TTC549 (cell line): Measurements from ENCODE around the gene OSBPL5.

ENCODE experiments used
- FAIRE-seq: peaks from 2 replicates; lab custom pipeline; 2012; peaks lifted over from hg19 to GRCh38; lab: Jason Lieb, UNC

The OSBPL5 gene, protein sequence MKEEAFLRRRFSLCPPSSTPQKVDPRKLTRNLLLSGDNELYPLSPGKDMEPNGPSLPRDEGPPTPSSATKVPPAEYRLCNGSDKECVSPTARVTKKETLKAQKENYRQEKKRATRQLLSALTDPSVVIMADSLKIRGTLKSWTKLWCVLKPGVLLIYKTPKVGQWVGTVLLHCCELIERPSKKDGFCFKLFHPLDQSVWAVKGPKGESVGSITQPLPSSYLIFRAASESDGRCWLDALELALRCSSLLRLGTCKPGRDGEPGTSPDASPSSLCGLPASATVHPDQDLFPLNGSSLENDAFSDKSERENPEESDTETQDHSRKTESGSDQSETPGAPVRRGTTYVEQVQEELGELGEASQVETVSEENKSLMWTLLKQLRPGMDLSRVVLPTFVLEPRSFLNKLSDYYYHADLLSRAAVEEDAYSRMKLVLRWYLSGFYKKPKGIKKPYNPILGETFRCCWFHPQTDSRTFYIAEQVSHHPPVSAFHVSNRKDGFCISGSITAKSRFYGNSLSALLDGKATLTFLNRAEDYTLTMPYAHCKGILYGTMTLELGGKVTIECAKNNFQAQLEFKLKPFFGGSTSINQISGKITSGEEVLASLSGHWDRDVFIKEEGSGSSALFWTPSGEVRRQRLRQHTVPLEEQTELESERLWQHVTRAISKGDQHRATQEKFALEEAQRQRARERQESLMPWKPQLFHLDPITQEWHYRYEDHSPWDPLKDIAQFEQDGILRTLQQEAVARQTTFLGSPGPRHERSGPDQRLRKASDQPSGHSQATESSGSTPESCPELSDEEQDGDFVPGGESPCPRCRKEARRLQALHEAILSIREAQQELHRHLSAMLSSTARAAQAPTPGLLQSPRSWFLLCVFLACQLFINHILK

DNA sequence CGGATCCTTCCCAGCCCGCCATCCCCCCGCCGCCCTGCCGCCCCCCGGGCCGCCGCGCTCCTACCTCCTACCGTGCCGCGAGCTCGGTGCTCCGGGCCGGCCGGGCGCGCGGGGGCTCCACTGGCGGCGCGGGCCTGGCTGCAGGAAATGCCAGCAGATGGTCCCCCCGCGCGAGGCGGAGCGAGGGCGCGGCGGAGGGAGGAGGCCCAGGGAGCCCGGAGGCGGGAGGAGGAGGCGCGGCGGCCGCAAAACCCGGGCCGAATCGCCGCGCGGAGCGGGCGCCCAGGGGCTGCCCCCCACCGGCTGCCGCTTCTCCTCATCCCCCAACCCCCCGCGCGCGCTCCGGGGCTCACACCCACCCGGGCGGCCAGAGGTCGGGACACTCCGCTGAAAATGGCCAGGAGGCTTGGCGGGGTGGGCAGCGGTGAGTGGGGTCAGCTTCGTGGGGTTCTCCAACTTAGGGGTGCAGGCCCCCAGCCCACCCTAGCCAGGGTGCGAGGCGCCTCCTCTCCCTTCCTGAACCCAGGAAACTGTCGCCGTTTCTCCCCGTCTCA lies at the start of gene OSBPL5:
TSS of gene OSBPL5 (minus strand) at position 159 of the 554 bp plus-strand sequence. CDS start 36,162 bp downstream, outside the sequence.
- FAIRE-seq, result no peak

DNA sequence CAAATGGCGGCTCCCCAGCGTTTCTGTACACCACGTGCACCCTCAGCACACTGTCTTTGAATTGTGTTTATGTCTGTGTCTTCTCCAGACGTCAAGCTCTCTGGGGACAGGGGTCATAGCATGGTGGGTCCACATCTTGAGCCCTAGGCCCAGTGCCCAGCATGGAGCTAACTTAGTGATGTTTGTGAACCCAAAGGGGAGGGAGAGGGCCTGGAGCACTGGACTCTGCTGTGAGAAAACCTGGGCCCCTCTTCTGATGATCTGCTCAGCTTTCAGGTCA lies 49.2 kb upstream of the OSBPL5 start:
- no peak for FAIRE-seq

DNA sequence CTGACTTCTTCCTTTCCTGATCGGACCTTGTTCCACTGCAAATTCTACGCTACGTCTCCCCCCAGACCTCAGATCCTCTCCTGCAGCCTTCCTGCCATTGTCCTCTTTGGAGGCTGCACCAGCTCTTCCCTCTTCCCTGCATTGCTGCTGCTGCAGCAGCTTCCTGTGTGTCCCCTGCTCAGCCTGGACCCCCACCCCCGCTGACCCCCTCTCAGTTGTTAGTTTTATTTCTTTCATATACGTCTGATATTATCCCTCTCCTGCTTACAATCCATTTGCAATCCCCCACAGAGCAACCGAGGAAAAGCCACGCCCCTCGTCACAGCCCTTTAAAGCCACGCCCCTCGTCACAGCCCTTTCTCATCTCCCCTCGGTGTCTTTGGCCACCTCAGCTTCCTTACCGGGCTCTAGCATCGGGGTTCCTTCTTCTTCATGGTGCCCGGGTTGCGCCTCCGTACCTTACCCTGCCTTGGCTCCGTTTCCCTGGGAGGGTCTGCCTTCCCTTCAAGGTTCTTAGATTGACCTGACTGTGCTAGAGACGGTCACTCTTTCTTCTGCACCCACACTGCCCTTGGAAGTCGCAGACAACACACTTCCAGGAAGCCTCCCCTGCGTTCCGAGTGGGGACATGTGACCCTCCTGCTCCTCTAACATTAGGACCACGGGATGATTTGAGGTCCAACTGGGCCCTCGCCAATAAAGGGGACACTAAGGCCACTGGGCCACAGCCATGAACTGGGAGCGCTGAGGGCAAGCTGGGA lies 48.7 kb upstream of the OSBPL5 start:
- no peak for FAIRE-seq

DNA sequence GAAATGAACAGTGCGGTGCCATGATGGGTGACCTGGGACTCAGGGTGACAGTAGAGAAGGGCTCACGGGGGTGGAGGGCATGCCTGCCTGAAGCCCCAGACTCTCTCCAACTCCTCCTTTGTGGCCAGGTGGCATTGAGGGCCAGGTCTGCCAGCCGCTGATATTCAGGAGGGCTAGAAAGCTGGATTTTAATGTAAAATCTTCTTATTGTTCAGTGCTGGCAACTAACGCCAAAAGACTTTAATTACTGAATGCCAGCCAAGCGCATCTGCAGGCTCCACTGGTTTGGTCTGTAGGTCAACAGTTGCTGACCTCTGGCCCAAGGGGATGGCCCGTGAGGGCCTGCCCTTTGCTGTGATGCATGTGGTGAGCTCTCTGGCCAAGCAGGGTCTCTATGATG lies 43.2 kb upstream of the OSBPL5 start:
- no peak for FAIRE-seq

DNA sequence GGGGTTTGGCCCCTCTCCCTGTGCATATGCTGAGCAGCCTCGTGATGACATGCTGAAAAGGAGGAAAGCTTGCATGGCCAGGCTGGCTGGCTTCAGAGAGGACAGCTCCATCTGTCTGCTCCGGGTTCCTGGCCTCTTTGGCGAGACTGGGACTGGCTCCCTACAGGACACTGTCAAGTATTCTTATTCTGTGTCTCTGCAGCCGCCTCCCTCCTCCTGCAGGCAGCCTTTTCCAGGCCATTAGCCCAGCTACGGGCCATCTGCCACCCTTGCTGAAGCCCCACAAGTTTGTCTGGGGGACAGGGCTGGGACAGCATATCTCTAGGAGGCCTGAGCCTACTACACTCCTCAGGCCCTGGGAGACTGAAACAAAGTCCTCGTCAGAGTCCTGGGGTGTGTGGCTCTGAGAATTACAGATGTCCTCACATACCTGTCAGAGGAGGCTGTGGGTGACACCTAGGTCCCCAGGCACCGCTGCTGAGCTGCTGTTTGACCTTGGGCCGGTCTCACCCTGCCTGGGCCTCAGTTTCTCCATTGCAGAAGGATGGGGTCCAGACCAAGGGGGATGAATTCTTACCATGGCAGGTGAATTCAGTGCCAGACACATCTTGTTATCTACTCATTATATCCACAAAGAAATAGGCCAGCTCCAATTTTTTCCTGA lies 42.5 kb upstream of the OSBPL5 start:
- no peak for FAIRE-seq

DNA sequence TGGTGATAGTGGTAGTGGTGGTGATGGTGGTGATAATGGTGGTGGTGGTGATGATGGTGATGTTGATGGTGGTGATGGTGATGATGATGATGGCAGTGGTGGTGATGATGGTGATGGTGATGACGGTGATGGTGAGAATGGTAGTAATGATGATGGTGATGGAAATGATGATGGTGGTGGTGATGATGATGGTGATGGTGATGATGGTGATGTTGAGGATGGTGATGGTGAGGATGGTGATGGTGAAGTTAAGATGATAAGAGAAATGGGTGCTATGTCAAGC lies 41.8 kb upstream of the OSBPL5 start:
- no peak for FAIRE-seq

DNA sequence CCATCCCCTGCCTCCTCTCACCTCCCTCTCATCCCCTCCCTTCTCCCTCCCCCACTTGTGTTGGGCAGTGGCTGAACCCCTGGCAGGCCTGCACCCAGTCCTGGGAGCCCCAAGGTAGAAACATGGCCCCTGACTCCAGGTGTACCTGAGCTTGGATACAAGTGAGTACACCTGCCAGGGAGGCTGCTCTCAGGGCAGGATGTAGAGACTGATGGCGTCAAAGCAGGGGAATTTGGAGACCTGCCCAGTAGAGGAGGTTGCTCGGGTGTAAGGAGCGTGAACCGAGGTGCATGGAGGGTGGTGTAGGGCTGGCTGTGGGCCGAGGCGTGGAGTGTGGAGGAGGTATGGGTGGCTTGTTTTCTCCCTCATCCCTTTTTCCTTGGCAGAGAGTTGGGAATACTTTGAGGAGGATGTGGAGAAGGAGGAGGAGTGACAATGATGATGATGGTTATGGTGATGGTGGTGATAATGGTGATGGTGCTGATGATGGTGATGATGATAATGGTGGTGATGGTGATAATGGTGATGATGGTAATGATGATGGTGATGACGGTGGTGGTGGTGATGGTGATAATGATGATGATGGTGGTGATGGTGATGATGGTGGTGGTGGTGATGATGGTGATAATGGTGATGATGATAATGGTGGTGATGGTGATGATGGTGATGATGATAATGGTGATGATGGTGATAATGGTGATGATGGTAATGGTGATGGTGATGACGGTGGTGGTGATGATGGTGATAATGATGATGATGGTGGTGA lies 41.2 kb upstream of the OSBPL5 start:
- FAIRE-seq, result no peak

DNA sequence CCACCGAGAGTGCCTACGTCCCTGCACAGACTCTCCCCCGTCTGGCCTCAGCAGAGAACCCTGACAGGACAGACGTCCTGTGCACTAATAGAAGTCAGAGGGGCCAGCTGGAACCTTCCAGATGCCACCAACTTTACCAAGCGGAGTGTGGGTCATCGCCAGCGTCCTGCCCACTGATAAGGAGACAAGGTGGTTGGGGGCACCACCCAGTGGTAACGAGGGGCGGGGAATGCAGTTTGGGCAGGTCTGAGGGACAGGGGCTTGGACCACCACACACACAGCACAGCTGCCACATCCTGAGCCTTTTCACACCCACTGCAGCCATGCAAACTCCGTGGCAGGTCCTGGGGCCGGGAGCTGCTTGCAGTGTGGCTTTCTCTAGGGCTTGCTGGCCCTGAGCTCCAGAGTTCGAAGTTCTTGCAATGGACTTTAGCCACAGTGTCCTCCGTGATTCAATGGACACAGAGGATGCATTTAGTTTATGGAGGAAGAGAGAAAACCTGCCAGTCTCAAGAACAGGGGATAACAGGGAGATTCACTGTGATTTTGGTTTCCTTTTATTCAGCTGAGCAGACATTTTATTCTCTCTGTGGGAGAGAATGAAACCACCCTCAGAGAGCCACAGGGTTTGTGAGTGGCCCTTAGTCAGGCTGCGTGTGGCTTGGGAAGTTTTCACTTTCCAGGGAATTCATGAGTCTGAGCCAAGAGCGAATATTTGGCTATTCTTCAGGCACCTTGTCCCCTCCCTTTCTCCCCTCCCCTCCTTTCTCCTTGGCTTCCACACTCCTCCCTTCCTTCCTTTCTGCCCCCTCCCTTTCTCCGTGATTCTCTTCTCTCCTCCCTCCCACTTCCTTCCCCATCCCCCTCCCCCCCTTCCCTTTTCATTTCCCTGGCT lies 40.4 kb upstream of the OSBPL5 start:
- FAIRE-seq, result no peak

DNA sequence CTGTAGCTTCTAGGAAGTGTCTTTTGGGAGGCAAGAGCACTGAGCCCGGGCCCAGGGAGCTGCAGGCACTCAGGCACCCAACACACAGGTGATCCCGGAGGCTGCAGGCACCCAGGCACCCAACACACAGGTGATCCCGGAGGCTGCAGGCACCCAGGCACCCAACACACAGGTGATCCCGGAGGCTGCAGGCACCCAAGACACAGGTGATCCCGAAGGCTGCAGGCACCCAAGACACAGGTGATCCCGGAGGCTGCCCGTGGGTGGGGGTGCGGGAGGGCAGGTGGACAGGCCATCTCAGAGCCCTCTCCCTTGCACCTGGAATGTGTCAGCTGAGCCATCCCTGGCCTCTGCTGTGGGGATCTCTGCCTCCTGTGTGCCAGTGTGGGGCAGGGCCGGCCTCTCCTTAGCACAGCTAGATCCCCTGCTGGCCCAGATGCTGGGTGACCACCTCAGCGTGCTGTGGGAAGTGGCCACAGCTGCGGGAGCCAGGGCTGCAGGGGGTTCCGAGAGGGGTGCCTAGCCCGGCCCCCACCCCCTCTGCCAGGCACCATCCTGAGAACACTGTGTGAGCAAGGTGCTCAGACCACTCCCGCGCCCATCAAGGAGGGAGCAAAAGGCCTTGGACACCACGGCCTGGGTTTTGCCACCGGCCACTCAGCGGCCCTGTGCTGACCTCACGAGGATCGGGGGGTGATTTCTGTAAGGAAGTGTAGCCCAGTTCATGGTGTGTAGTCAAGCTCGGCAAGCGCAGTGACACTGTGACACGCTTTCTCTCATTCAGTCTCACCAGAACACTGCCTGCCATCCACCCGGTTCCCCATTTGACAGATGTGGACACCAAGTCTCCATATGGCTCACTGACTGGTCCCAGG lies 39.3 kb upstream of the OSBPL5 start:
- no peak for FAIRE-seq

DNA sequence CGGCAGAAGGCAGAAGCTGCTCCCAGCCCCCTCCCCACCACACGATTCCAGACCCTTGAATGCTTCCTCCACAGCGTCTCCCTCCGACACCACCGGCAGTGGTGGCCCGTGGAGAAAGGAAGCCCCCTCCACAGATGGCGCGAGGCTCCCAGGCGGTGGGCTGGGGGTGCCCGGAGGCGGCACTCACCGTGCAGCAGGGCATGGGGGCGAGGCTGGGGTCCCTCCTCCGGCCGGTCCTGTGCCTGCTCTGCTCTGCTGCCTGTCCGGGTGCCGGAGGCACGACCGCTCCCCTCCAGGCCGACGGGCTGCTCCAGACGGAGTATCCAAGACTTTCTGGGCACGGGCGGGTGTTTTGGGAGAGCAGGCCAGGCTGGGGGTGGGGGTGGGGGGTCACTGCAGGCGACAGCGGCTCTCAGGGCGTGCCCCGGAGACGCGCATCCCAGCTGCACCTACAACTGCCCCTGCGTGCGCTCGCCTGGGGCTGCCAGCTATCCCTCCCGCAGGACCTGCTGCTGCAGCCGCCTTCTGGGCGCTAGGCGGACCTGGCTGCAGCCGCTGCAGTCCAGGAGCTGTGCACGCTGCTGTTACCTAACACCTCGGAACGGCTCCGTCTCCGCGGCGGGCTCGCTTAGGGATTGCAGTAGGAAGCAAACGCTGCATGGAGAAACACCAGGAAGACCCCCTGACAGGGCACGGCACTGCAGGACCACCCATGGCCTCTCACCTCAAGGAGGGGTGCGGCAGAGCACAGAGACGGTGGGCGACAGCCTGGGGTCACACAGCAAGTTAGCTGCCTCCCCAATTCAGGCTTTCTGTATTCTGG lies 38.3 kb upstream of the OSBPL5 start:
- FAIRE-seq, result no peak

DNA sequence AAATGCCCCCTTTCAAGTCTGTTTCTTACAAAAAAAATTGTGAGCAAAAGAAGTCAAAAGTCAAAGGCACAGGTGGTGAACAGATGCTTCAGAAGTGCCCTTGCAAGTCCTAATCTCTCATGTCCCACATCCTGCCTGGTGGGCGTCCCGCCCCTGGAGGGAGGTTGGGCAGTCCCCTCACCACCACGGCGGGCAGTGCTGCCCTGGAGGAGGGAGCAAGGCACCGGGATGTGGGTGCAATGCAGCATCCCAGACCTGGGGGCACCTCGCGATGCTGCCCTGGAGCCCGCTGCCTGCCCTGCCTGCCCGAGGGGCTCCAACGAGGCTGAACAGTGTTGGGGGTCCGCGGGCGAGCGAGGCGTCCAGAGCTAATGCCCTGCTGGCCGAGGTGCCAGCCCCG lies 37.6 kb upstream of the OSBPL5 start:
- no peak for FAIRE-seq

DNA sequence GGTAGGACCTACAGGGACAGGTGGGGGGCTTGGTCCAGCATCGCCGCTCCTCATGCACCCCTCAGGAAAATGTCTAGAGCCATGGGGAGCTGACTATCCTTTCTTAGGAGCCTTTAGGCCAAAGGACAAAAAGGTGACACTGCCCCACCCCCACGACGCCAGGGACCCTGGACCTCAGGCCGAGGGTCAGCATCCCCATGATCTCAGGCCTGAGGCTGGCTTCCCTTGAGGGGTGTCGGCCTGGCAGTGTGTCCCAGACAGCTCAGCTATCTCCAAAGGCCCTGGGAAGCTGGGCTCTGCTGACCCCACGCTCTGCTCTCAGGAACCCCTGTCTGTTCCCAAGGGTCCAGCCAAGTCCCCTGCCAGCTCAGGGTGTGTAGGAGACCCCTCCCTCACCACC lies 37.2 kb upstream of the OSBPL5 start:
- no peak for FAIRE-seq

DNA sequence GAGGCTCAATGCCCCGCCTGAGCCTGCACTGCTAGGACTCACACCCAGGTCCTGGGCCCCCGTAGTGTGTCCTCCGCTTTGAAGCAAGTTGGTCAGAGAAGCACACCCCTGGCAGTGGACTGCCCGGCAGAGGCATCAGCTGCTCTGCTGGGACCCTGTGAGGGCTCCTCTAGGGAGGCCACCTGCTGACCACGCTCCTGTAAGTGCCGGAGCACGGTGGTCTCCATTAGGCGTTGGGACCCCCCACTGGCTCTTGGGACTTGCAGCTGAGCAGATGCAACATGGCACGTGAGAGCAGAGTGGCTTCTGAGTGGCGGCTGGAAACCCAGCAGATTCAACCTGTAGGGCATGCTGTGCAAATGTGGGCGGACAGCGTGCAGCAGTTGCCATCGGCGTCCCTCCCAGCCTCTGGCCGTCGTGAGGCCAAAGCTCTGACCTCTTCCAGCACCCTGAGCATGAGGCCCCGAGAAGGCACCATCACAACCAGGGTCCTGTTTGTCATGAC lies 36.6 kb upstream of the OSBPL5 start:
- no peak for FAIRE-seq

DNA sequence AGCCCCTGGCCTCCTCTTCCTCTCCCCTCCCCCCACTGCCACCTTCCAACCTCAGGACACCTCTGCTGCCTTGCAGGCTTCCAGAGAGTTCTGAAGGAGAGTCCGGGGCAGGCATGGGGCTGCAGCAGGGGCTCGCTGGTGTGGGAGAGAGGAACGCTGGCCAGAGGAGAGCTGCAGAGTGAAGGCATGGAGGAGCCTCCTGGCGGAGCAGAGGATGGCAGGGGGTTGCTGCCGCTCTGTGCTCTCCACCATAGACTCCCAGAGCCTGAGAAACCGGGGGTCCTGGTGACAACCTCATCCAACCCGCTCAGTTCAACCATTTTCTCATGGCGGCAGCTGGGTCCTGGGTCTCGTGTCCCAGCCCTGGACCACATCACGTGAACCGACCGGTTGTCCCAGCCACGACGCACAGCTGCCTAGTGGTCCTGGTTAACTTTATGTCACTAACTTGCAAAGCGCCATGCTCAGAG lies 36.0 kb upstream of the OSBPL5 start:
- FAIRE-seq, result no peak

DNA sequence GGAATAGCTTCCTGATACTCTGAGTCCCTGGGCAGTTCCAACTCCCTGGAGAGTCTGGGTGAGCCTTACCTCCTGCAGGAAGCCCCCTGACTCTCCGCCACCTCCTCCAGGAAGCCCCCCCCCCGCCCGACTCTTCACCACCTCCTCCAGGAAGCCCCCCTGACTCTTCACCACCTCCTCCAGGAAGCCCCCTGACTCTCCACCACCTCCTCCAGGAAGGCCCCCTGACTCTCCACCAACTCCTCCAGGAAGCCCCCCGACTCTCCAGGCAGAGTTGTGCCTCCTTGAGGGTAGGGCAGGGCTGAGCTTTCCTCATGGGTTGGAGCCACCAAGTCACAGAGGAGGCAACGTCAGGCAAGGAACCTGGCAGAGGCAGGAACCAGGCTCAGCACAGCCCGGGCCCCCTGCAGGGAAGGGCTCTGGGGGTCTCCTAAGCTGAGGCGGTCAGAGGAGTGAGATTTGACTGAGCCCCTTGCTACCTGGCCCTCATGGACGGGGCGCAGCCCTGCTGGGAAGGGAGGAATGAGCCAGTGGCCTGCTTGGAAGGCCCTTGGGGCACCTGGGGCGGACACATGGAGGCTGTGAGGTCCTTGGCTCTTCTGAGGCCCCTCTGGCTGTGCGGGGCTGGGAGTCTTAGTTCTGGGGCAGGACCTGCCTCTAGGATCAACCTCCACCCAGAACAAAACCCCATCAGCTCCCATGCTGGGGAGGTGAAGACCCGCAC lies 35.4 kb upstream of the OSBPL5 start:
- FAIRE-seq, result no peak

DNA sequence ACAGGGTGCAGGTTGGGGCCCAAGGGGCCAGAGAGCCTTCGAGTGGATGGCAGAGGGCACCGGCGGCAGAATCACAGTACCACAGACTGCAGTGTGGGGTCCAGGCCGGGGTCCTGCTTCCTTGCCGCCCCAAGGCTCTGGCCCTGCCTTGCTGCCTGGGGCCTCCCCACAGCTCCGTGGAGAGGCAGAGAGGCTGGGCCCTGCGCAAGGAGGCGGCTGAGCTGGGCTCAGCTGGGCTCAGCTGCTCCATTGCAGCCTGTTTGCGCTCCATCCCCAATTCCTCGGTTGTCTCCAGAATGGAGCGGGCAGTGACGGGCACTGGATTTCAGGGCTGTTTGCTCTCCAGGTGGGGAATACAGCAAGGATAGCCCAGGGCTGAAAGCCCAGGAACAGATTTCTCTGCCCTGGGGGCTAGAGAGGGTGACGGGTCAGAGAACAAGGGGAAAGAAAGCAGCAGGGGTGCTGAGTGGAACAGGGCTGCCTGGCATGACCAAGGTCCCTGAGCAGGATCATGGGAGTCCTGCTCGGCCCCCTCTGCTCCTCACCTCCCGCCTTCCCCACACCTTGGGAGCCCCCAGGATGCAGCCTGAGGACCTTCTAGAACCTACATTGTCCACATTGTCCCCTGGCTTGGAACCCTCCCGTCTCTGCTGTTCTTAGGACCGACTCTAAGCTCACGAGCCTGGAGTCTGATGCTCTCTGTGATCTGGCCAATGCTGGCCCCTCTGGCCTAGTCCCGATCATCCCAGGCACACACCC lies 34.6 kb upstream of the OSBPL5 start:
- no peak for FAIRE-seq

DNA sequence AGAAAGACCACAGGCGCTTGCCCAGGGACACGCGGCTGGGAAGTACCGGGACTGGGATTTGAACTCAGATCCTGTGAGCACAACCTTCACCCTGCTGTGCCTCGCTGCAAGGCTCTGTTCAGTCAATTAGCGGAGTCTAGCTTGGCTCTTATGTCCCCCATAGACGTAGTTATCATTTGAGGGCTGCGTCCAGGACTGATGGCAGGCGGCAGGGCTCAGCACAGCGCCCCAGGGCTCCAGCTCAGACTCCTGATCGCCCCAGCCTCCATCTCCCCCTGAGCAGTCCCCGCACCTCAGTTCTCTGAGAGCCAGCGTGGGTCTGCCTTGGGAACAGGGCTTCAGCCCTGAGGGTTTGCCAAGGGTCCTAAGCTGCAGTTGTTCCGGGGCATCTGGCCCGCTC lies 33.7 kb upstream of the OSBPL5 start:
- FAIRE-seq, result no peak
